ENCODE data around the gene ABHD16B. TPM values are rescaled to one million over a fixed set of nuclear protein-coding genes. Genes with fewer than 3 reads are reported as not detected.

ABHD16B gene
- polyA plus RNA-seq, 1 donor (not counting 4 experiments of a cell fraction or from before 2014, with no cell fraction given): not detected

GRCh38 chr20:63846128-63846771, 15.0 kb upstream of the ABHD16B start:
- no peaks in the 10 kb centered on the region for H3K9me1 ChIP-seq (ENCODE audit: control insufficient read depth, extremely low read depth, insufficient read depth, low read length)
- no peak for DNase-seq (ENCODE audit: low read depth, low spot score)
- no peak overlapping the region for H3K4me3 ChIP-seq (ENCODE audit: control insufficient read depth in 2 of 3, extremely low read depth in 1 of 3, insufficient read depth in 2 of 3, low read depth in 1 of 3, low read length in 3 of 3)
- peaks cover 33% of the 10 kb centered on the region for H3K27me3 ChIP-seq (ENCODE audit: control insufficient read depth, extremely low read depth, insufficient read depth, low read length)
- no peak overlapping the region for H3K27ac ChIP-seq (ENCODE audit: control insufficient read depth, insufficient read depth, low read length)
- no peaks in the 10 kb centered on the region for H3K9me3 ChIP-seq (ENCODE audit: control insufficient read depth, low read depth, low read length)
- TF ChIP-seq CTCF (optimal IDR thresholded peaks at IDR 0.05 in 1 of 3, IDR thresholded peaks at IDR 0.05 in 1 of 3, conservative IDR thresholded peaks at IDR 0.05 in 1 of 3; ENCODE audit: extremely low read depth in 1 of 3, insufficient read depth in 2 of 3, low read length in 3 of 3) (no peak), EZH2 (IDR thresholded peaks at IDR 0.05; ENCODE audit: low read length) (no peak)
- no peak overlapping the region for H2AFZ ChIP-seq (ENCODE audit: control insufficient read depth, low read length)
- no peaks in the 10 kb centered on the region for H4K20me1 ChIP-seq (ENCODE audit: control insufficient read depth, extremely low read depth, insufficient read depth, low read length)
- H3K36me3 ChIP-seq (ENCODE audit: control insufficient read depth in 2 of 2, extremely low read depth in 1 of 2, insufficient read depth in 2 of 2, low read length in 2 of 2): no peaks in the 10 kb centered on the region
- H3K9ac ChIP-seq (ENCODE audit: control insufficient read depth, extremely low read depth, insufficient read depth, low read length): no peak overlapping the region
- FAIRE-seq: no peak
- peaks cover 5% of the 10 kb centered on the region for H3K4me1 ChIP-seq (ENCODE audit: control insufficient read depth, extremely low read depth, insufficient read depth, low read length)
- no peak overlapping the region for H3K4me2 ChIP-seq (ENCODE audit: control insufficient read depth, extremely low read depth, insufficient read depth, low read depth, low read length)
- no peaks in the 10 kb centered on the region for H3K79me2 ChIP-seq (ENCODE audit: control insufficient read depth, insufficient read depth, low read length)
- dilution Hi-C loops (cut with MboI; ENCODE audit: extremely low pct_ligation_motif_present, low sequenced_read_pairs): no loop called here

- Histone ChIP-seq H3K9ac (ENCODE audit: control insufficient read depth, extremely low read depth, insufficient read depth, low read length) (no peak overlapping the region), H4K20me1 (ENCODE audit: control insufficient read depth, extremely low read depth, insufficient read depth, low read length) (no peaks in the 10 kb centered on the region), H3K79me2 (ENCODE audit: control insufficient read depth, insufficient read depth, low read length) (no peaks in the 10 kb centered on the region), H3K36me3 (ENCODE audit: control insufficient read depth in 2 of 2, extremely low read depth in 1 of 2, insufficient read depth in 2 of 2, low read length in 2 of 2) (no peaks in the 10 kb centered on the region), H3K4me1 (ENCODE audit: control insufficient read depth, extremely low read depth, insufficient read depth, low read length) (peaks cover 5% of the 10 kb centered on the region), H3K4me3 (ENCODE audit: control insufficient read depth in 2 of 3, extremely low read depth in 1 of 3, insufficient read depth in 2 of 3, low read depth in 1 of 3, low read length in 3 of 3) (no peak overlapping the region), H3K9me3 (ENCODE audit: control insufficient read depth, low read depth, low read length) (no peaks in the 10 kb centered on the region), H3K27ac (ENCODE audit: control insufficient read depth, insufficient read depth, low read length) (no peak overlapping the region), H3K4me2 (ENCODE audit: control insufficient read depth, extremely low read depth, insufficient read depth, low read depth, low read length) (no peak overlapping the region), H2AFZ (ENCODE audit: control insufficient read depth, low read length) (no peak overlapping the region), H3K9me1 (ENCODE audit: control insufficient read depth, extremely low read depth, insufficient read depth, low read length) (no peaks in the 10 kb centered on the region), H3K27me3 (ENCODE audit: control insufficient read depth, extremely low read depth, insufficient read depth, low read length) (peaks cover 33% of the 10 kb centered on the region)
- TF ChIP-seq CTCF (optimal IDR thresholded peaks at IDR 0.05 in 1 of 3, IDR thresholded peaks at IDR 0.05 in 1 of 3, conservative IDR thresholded peaks at IDR 0.05 in 1 of 3; ENCODE audit: extremely low read depth in 1 of 3, insufficient read depth in 2 of 3, low read length in 3 of 3) (no peak), EZH2 (IDR thresholded peaks at IDR 0.05; ENCODE audit: low read length) (no peak)
- FAIRE-seq (no peak), DNase-seq (ENCODE audit: low read depth, low spot score) (no peak)
- dilution Hi-C loops (cut with MboI; ENCODE audit: extremely low pct_ligation_motif_present, low sequenced_read_pairs): no loop called here
Observed at GRCh38 chr20:63846888-63847236, 14.4 kb upstream of the ABHD16B start.

Data from keratinocyte (primary cell).